Spleen (tissue), 11 donors: ENCODE data around the gene IQSEC1. TPM values are rescaled to one million over a fixed set of nuclear protein-coding genes. Genes with fewer than 3 reads are reported as not detected.

Experiments used
- DNase-seq: peaks from one replicate; pipeline ENCODE4 v3.0.0-alpha.2; 2020
- H3K27ac ChIP-seq, 8 donors: fragments of 200-600 bp; sonication (generic) in 7 of 8; 1 replicate in 4 of 8; 2 replicates in 4 of 8; pipeline versions ENCODE4 v1.5.0 to v1.8.0; 2016 to 2021; ENCODE audit warnings: inconsistent platforms in 4 of 8, mild to moderate bottlenecking in 4 of 8, moderate library complexity in 1 of 8
- H3K27me3 ChIP-seq, 7 donors: fragments of 200-600 bp; sonication (generic) in 6 of 7; replicated peaks in 1 of 7; 1 replicate in 4 of 7; 2 replicates in 3 of 7; pipeline versions ENCODE4 v1.5.0 to v1.8.0; 2016 to 2021; ENCODE audit warnings: inconsistent platforms in 3 of 7, mild to moderate bottlenecking in 1 of 7
- H3K36me3 ChIP-seq, 6 donors: fragments of 200-600 bp; sonication (generic) in 5 of 6; 1 replicate in 4 of 6; 2 replicates in 2 of 6; pipeline versions ENCODE4 v1.5.0 to v1.8.0; 2016 to 2021; ENCODE audit warnings: inconsistent platforms in 2 of 6
- H3K4me1 ChIP-seq, 6 donors: fragments of 200-600 bp; sonication (generic) in 5 of 6; 1 replicate in 3 of 6; 2 replicates in 3 of 6; pipeline versions ENCODE4 v1.5.0 to v1.8.0; 2016 to 2021; ENCODE audit warnings: inconsistent platforms in 3 of 6
- H3K4me3 ChIP-seq, 8 donors: fragments of 200-600 bp; sonication (generic) in 7 of 8; 1 replicate in 4 of 8; 2 replicates in 4 of 8; pipeline versions ENCODE4 v1.5.0 to v1.8.0; 2016 to 2021; ENCODE audit warnings: inconsistent platforms in 4 of 8, mild to moderate bottlenecking in 4 of 8, moderate library complexity in 2 of 8
- H3K9me3 ChIP-seq, 8 donors: fragments of 200-600 bp; sonication (generic) in 7 of 8; 1 replicate in 4 of 8; 2 replicates in 4 of 8; pipeline versions ENCODE4 v1.5.0 to v1.8.0; 2016 to 2021; ENCODE audit warnings: inconsistent platforms in 4 of 8
- CTCF ChIP-seq, 11 experiments: fragments of 200-600 bp in 7 of 11; fragments of 450-650 bp in 4 of 11; sonication (generic) in 4 of 11; IDR thresholded peaks in 8 of 11; conservative IDR thresholded peaks in 3 of 11; 1 replicate in 7 of 11; 2 replicates in 4 of 11; pipeline versions ENCODE4 v1.4.0 to v1.8.0; 2016 to 2021; ENCODE audit warnings: antibody characterized with exemption in 11 of 11, inconsistent platforms in 4 of 11, mild to moderate bottlenecking in 1 of 11
- POLR2A ChIP-seq, 3 donors: fragments of 450-650 bp; IDR thresholded peaks; one replicate each; pipeline ENCODE4 v1.5.1; 2017; ENCODE audit warnings: antibody characterized with exemption in 3 of 3, mild to moderate bottlenecking in 1 of 3
- POLR2AphosphoS5 ChIP-seq, 3 donors: sonication (generic); formaldehyde crosslinking; IDR thresholded peaks; one replicate each; pipeline ENCODE4 v1.5.1; 2017; ENCODE audit warnings: antibody characterized with exemption in 3 of 3
- WGBS, 5 donors: extraction: QIAGEN DNeasy Blood & Tissue Kit in 3 of 5; methylation state at CpG; one replicate each; pipeline versions ENCODE4 v1.1.5 to v1.1.7; 2013 to 2018; 5-methylcytosine and 5-hydroxymethylcytosine counted together
- intact Hi-C: fragments of 100-400 bp; cut with DNase I; formaldehyde crosslinking; loops from one replicate; pipeline ENCODE4 v1.15.0; 2023; ENCODE audit warnings: low total_unique reads
- polyA plus RNA-seq, 3 donors: library from polyadenylated mRNA; stranded (reverse); fragments of 200-250 nt; gene quantifications; one replicate each; pipeline ENCODE4 v1.2.1, GENCODE V29; 2013
- total RNA-seq, 7 donors: library from RNA; depleted of rRNA in 3 of 7; stranded (reverse); fragments of >200 nt in 3 of 7; fragmentation: NEBNext Ultra II Directional in 4 of 7; extraction: Animal tissue kit (Norgen Biotek cat#: 25700) in 4 of 7; gene quantifications; one replicate each; pipeline versions ENCODE4 v1.1.0 to v1.2.1, GENCODE V29; 2016 to 2021
- donor health status: healthy with polysubstance abuse.
- donor health status: DM: no; HTN: no; CAD: no; lungs with moderate emphysema.
- donor health status: DM: no; HTN: no; CAD: no.
- donor health status: Bipolar disorder and iron deficiency.
- donor health status: healthy.
- donor health status: DM: no; HTN: no; CAD: no.
- donor health status: DM: yes; HTN: yes; CAD: no.

The IQSEC1 gene
- total and polyA plus RNA-seq, 10 donors, result 23.0 to 170 (median 116) TPM

- H3K27ac ChIP-seq, result peak overlapping the region in 2 of 8 donors; percentile 3 to 53
- peaks cover 35 to 100% (median 72%) of the 10 kb centered on the region in 6 donors for H3K4me1 ChIP-seq
- peaks cover 0 to 85% (median 12%) of the 10 kb centered on the region in 6 donors for H3K36me3 ChIP-seq
- 63 to 85% (median 79%) methylated on average over 8 of the region's 8 CpGs for WGBS, 5 donors
- no peaks in the 10 kb centered on the region for H3K9me3 ChIP-seq
- no peak overlapping the region for H3K4me3 ChIP-seq
- TF ChIP-seq POLR2AphosphoS5 (IDR thresholded peaks at IDR 0.05) (no peak), POLR2A (IDR thresholded peaks at IDR 0.05) (no peak), CTCF (IDR thresholded peaks at IDR 0.05 in 8 of 11, conservative IDR thresholded peaks at IDR 0.05 in 3 of 11) (no peak)
- intact Hi-C loops, result no loop called here
- DNase-seq, result no peak
- no peaks in the 10 kb centered on the region for H3K27me3 ChIP-seq
Observed at GRCh38 chr3:12946649-12947316, 126.4 kb downstream of the IQSEC1 start.

GRCh38 chr3:12946251-12946648 lies 127.0 kb downstream of the IQSEC1 start:
- Histone ChIP-seq H3K4me1 (peaks cover 35 to 100% (median 70%) of the 10 kb centered on the region in 6 donors), H3K9me3 (no peaks in the 10 kb centered on the region), H3K27me3 (no peaks in the 10 kb centered on the region), H3K4me3 (no peak overlapping the region), H3K36me3 (peaks cover 0 to 85% (median 18%) of the 10 kb centered on the region in 6 donors), H3K27ac (peak overlapping the region in 1 of 8 donors; percentile 17)
- no peak for TF ChIP-seq POLR2AphosphoS5 (IDR thresholded peaks at IDR 0.05)
- no peak for TF ChIP-seq POLR2A (IDR thresholded peaks at IDR 0.05)
- no peak for TF ChIP-seq CTCF (IDR thresholded peaks at IDR 0.05 in 8 of 11, conservative IDR thresholded peaks at IDR 0.05 in 3 of 11)
- DNase-seq, result no peak
- intact Hi-C loops, result no loop called here
- 78 to 85% (median 83%) methylated on average over 6 of the region's 6 CpGs for WGBS, 5 donors

GRCh38 chr3:12944849-12945248 lies 128.4 kb downstream of the IQSEC1 start:
- Histone ChIP-seq H3K4me1 (peaks cover 34 to 100% (median 70%) of the 10 kb centered on the region in 6 donors), H3K27ac (peak overlapping the region in 1 of 8 donors; percentile 30), H3K9me3 (no peaks in the 10 kb centered on the region), H3K4me3 (no peak overlapping the region), H3K27me3 (no peaks in the 10 kb centered on the region), H3K36me3 (peaks cover 0 to 97% (median 31%) of the 10 kb centered on the region in 6 donors)
- intact Hi-C loops, result no loop called here
- TF ChIP-seq CTCF (IDR thresholded peaks at IDR 0.05 in 8 of 11, conservative IDR thresholded peaks at IDR 0.05 in 3 of 11), result no peak
- no peak for TF ChIP-seq POLR2A (IDR thresholded peaks at IDR 0.05)
- no peak for TF ChIP-seq POLR2AphosphoS5 (IDR thresholded peaks at IDR 0.05)
- 87 to 92% (median 89%) methylated on average over 6 of the region's 6 CpGs for WGBS, 5 donors
- no peak for DNase-seq

GRCh38 chr3:12944413-12944812 lies 128.8 kb downstream of the IQSEC1 start:
- DNase-seq, result no peak
- H3K9me3 ChIP-seq, result no peaks in the 10 kb centered on the region
- H3K4me1 ChIP-seq, result peaks cover 31 to 100% (median 70%) of the 10 kb centered on the region in 6 donors
- TF ChIP-seq POLR2AphosphoS5 (IDR thresholded peaks at IDR 0.05) (peak in 1 of 3 donors; percentile 52), CTCF (IDR thresholded peaks at IDR 0.05 in 8 of 11, conservative IDR thresholded peaks at IDR 0.05 in 3 of 11) (no peak), POLR2A (IDR thresholded peaks at IDR 0.05) (no peak)
- no peak overlapping the region for H3K4me3 ChIP-seq
- intact Hi-C loops, result no loop called here
- H3K27ac ChIP-seq, result peak overlapping the region in 1 of 8 donors; percentile 8
- H3K36me3 ChIP-seq, result peaks cover 0 to 98% (median 35%) of the 10 kb centered on the region in 6 donors
- WGBS, 5 donors, result 70 to 88% (median 85%) methylated on average over 13 to 15 of the region's 15 CpGs
- no peaks in the 10 kb centered on the region for H3K27me3 ChIP-seq
